Peyer's patch (tissue), 4 donors: Measurements from ENCODE around the gene B4GALNT4.

Experiments used
- POLR2A ChIP-seq, 2 donors: fragments of 450-650 bp; IDR thresholded peaks; one replicate each; pipeline ENCODE4 v1.5.1; 2017; ENCODE audit warnings: antibody characterized with exemption in 2 of 2, mild to moderate bottlenecking in 2 of 2, moderate library complexity in 2 of 2
- TF ChIP-seq, protein P1 (sequence below), 6 experiments: fragments of 450-650 bp in 4 of 6; fragments of 200-600 bp in 2 of 6; sonication (generic) in 1 of 6; IDR thresholded peaks; one replicate each; pipeline ENCODE4 v1.5.1; 2017 to 2019; ENCODE audit warnings: antibody characterized with exemption in 6 of 6, mild to moderate bottlenecking in 3 of 6, moderate library complexity in 1 of 6

DNA sequence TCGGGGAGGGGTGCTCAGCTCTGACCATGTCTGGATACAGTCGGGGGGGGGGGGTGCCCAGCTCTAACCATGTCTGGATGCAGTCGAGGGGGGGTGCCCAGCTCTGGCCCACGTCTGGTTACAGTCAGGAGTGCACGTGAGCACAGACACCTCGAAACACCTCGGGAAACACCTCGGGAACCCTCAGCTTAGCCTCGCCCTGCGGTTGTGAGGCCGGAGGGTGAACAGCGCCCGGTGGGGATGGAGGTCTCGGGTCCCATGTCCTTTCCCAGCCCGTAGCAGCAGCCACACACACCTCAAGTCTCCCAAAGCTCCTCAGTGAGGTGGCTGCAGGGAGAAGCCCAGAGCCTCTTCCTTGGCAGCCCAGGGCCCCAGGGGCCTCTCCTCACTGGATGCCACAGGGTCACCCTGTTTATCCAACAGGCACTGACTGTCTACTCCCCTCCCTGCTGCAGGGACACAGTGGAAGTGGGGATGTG, 43.4 kb downstream of the B4GALNT4 start:
- no peak for TF ChIP-seq POLR2A (IDR thresholded peaks at IDR 0.05)
- TF ChIP-seq, protein P1, sequence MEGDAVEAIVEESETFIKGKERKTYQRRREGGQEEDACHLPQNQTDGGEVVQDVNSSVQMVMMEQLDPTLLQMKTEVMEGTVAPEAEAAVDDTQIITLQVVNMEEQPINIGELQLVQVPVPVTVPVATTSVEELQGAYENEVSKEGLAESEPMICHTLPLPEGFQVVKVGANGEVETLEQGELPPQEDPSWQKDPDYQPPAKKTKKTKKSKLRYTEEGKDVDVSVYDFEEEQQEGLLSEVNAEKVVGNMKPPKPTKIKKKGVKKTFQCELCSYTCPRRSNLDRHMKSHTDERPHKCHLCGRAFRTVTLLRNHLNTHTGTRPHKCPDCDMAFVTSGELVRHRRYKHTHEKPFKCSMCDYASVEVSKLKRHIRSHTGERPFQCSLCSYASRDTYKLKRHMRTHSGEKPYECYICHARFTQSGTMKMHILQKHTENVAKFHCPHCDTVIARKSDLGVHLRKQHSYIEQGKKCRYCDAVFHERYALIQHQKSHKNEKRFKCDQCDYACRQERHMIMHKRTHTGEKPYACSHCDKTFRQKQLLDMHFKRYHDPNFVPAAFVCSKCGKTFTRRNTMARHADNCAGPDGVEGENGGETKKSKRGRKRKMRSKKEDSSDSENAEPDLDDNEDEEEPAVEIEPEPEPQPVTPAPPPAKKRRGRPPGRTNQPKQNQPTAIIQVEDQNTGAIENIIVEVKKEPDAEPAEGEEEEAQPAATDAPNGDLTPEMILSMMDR (IDR thresholded peaks at IDR 0.05): no peak
